ENCODE data around the gene FMN1. TPM values are rescaled to one million over a fixed set of nuclear protein-coding genes. Genes with fewer than 3 reads are reported as not detected.
A peak's percentile ranks its signal among the peaks of the same experiment; 100 is the strongest.

Gene FMN1
- total and polyA plus RNA-seq, 4 donors = 0.26 to 23.4 (median 9.8) TPM

GRCh38 chr15:32923176-32923575 is 271.3 kb downstream of the FMN1 start:
- Histone ChIP-seq H3K27me3 (ENCODE audit: control insufficient read depth in 1 of 2, insufficient read depth in 2 of 2, low read length in 1 of 2) (no peaks in the 10 kb centered on the region), H3K4me3 (ENCODE audit: low read length in 2 of 2) (no peak overlapping the region), H3K4me1 (ENCODE audit: control insufficient read depth in 1 of 2, insufficient read depth in 2 of 2, low read length in 2 of 2) (peaks cover 3 to 9% of the 10 kb centered on the region in 2 donors), H3K36me3 (ENCODE audit: control insufficient read depth in 1 of 2, insufficient read depth in 2 of 2, low read length in 1 of 2) (no peaks in the 10 kb centered on the region), H3K27ac (ENCODE audit: low read depth in 1 of 2, low read length in 2 of 2) (no peak overlapping the region), H3K9me3 (ENCODE audit: control insufficient read depth, low read length) (no peaks in the 10 kb centered on the region)
- DNase-seq = no peak
- intact Hi-C loops (cut with DNase I) = no loop called here
- WGBS, 2 donors = 78 to 81% methylated on average over 5 of the region's 5 CpGs
- ATAC-seq (ENCODE audit: low FRiP score) = no peak

DNA sequence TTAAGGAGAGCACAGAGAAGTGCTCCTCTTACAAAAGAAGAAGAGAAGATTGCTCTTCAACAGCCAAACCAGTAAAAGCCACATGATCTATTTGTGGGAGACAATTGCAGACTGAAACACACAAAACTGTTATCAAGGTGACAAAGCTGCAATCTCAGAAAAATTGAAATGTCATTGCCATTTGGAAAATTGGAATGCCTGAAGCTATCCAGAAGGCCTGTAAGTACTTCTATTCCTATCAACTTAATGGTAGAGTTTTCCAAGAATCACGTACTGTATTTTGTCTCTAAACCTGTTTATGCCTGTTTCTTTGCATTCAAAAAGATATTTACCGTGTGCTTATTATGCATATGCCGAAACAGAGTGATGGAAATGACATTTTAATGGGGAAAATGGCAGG is 272.0 kb downstream of the FMN1 start:
- H3K36me3 ChIP-seq (ENCODE audit: control insufficient read depth in 1 of 2, insufficient read depth in 2 of 2, low read length in 1 of 2) = no peaks in the 10 kb centered on the region
- no peaks in the 10 kb centered on the region for H3K9me3 ChIP-seq (ENCODE audit: control insufficient read depth, low read length)
- no peaks in the 10 kb centered on the region for H3K27me3 ChIP-seq (ENCODE audit: control insufficient read depth in 1 of 2, insufficient read depth in 2 of 2, low read length in 1 of 2)
- no peak overlapping the region for H3K4me3 ChIP-seq (ENCODE audit: low read length in 2 of 2)
- intact Hi-C loops (cut with DNase I) = no loop called here
- peaks cover 3 to 9% of the 10 kb centered on the region in 2 donors for H3K4me1 ChIP-seq (ENCODE audit: control insufficient read depth in 1 of 2, insufficient read depth in 2 of 2, low read length in 2 of 2)
- H3K27ac ChIP-seq (ENCODE audit: low read depth in 1 of 2, low read length in 2 of 2) = no peak overlapping the region
- ATAC-seq (ENCODE audit: low FRiP score) (no peak), DNase-seq (no peak)
- WGBS, 2 donors = 64 to 79% methylated on average over 3 of the region's 3 CpGs

DNA sequence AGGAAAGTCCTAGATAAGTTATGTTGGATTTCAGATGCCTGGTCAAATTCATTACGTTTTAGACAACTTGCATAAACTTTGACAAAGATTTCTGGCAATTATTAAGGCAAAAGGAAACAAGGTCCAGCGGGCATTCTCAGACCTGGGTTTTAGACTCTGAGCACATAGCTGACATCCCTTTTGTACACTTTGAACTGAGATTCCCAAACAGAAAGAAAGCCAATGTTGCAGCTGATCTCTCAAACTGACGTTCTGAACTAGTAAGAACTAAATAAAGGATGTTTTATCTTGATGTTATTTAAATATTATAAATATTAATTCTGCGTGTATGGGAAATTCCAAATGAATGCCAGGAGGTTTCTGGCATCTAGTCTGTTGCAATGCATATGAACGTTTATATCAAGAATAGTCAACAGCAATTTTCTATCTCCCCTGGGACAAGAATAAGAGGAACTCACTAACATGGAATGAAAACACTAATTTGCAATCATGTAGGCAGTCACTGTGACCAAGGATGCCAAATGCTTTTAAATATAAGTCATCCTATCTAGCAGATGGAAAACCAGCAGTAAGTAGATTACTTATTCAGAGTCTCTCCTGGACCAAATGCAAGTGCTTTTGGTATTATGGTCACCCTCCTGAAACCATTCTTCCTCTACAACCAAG is 274.6 kb downstream of the FMN1 start:
- H3K9me3 ChIP-seq (ENCODE audit: control insufficient read depth, low read length) = no peaks in the 10 kb centered on the region
- H3K27me3 ChIP-seq (ENCODE audit: control insufficient read depth in 1 of 2, insufficient read depth in 2 of 2, low read length in 1 of 2) = no peaks in the 10 kb centered on the region
- H3K27ac ChIP-seq (ENCODE audit: low read depth in 1 of 2, low read length in 2 of 2) = no peak overlapping the region
- WGBS, 2 donors = 5 to 6% methylated on average over 5 of the region's 5 CpGs
- ATAC-seq (ENCODE audit: low FRiP score) (no peak), DNase-seq (no peak)
- intact Hi-C loops (cut with DNase I) = no loop called here
- H3K4me3 ChIP-seq (ENCODE audit: low read length in 2 of 2) = no peak overlapping the region
- H3K4me1 ChIP-seq (ENCODE audit: control insufficient read depth in 1 of 2, insufficient read depth in 2 of 2, low read length in 2 of 2) = peaks cover 3 to 9% of the 10 kb centered on the region in 2 donors
- H3K36me3 ChIP-seq (ENCODE audit: control insufficient read depth in 1 of 2, insufficient read depth in 2 of 2, low read length in 1 of 2) = no peaks in the 10 kb centered on the region

GRCh38 chr15:32918547-32918946 is 276.0 kb downstream of the FMN1 start:
- Histone ChIP-seq H3K4me1 (ENCODE audit: control insufficient read depth in 1 of 2, insufficient read depth in 2 of 2, low read length in 2 of 2) (peaks cover 3 to 9% of the 10 kb centered on the region in 2 donors), H3K9me3 (ENCODE audit: control insufficient read depth, low read length) (no peaks in the 10 kb centered on the region), H3K27me3 (ENCODE audit: control insufficient read depth in 1 of 2, insufficient read depth in 2 of 2, low read length in 1 of 2) (no peaks in the 10 kb centered on the region), H3K4me3 (ENCODE audit: low read length in 2 of 2) (no peak overlapping the region), H3K36me3 (ENCODE audit: control insufficient read depth in 1 of 2, insufficient read depth in 2 of 2, low read length in 1 of 2) (no peaks in the 10 kb centered on the region), H3K27ac (ENCODE audit: low read depth in 1 of 2, low read length in 2 of 2) (no peak overlapping the region)
- intact Hi-C loops (cut with DNase I) = no loop called here
- no peak for ATAC-seq (ENCODE audit: low FRiP score)
- WGBS, 2 donors = 59 to 72% methylated on average over 4 of the region's 4 CpGs
- no peak for DNase-seq

- H3K9me3 ChIP-seq (ENCODE audit: control insufficient read depth, low read length) = no peaks in the 10 kb centered on the region
- no peaks in the 10 kb centered on the region for H3K27me3 ChIP-seq (ENCODE audit: control insufficient read depth in 1 of 2, insufficient read depth in 2 of 2, low read length in 1 of 2)
- no peak overlapping the region for H3K27ac ChIP-seq (ENCODE audit: low read depth in 1 of 2, low read length in 2 of 2)
- DNase-seq (no peak), ATAC-seq (ENCODE audit: low FRiP score) (no peak)
- 83 to 89% methylated on average over 3 of the region's 3 CpGs for WGBS, 2 donors
- no peaks in the 10 kb centered on the region for H3K4me1 ChIP-seq (ENCODE audit: control insufficient read depth in 1 of 2, insufficient read depth in 2 of 2, low read length in 2 of 2)
- no peak overlapping the region for H3K4me3 ChIP-seq (ENCODE audit: low read length in 2 of 2)
- intact Hi-C loops (cut with DNase I) = no loop called here
- no peaks in the 10 kb centered on the region for H3K36me3 ChIP-seq (ENCODE audit: control insufficient read depth in 1 of 2, insufficient read depth in 2 of 2, low read length in 1 of 2)
Observed at GRCh38 chr15:32910839-32911238, 283.7 kb downstream of the FMN1 start.

- Histone ChIP-seq H3K36me3 (ENCODE audit: control insufficient read depth in 1 of 2, insufficient read depth in 2 of 2, low read length in 1 of 2) (no peaks in the 10 kb centered on the region), H3K9me3 (ENCODE audit: control insufficient read depth, low read length) (no peaks in the 10 kb centered on the region), H3K4me1 (ENCODE audit: control insufficient read depth in 1 of 2, insufficient read depth in 2 of 2, low read length in 2 of 2) (no peaks in the 10 kb centered on the region), H3K27me3 (ENCODE audit: control insufficient read depth in 1 of 2, insufficient read depth in 2 of 2, low read length in 1 of 2) (no peaks in the 10 kb centered on the region), H3K27ac (ENCODE audit: low read depth in 1 of 2, low read length in 2 of 2) (no peak overlapping the region), H3K4me3 (ENCODE audit: low read length in 2 of 2) (no peak overlapping the region)
- intact Hi-C loops (cut with DNase I) = no loop called here
- ATAC-seq (ENCODE audit: low FRiP score) (no peak), DNase-seq (no peak)
- WGBS, 2 donors = 70 to 73% methylated on average over 2 of the region's 2 CpGs
Observed at GRCh38 chr15:32909431-32909830, 285.1 kb downstream of the FMN1 start.

DNA sequence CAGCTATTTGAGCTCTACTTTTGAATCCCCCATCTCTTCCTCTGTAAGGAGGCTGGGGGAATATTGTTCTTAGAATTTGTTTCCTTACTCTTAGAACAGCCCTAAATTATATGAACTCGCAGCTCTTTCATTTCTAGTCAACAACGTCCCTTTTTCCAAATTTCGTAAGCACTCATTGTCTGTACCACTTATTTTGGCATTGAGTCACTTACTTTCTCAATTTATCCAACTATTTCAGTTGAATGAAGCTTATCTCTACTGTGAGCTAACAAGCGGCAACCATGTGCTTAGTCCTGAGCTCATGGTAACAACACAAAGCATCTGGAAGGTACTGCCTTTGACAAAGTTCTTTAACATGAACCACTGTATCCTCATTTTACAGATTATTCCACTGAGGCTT is 285.6 kb downstream of the FMN1 start:
- peak; percentile 42 for ATAC-seq (ENCODE audit: low FRiP score)
- Histone ChIP-seq H3K27me3 (ENCODE audit: control insufficient read depth in 1 of 2, insufficient read depth in 2 of 2, low read length in 1 of 2) (no peaks in the 10 kb centered on the region), H3K36me3 (ENCODE audit: control insufficient read depth in 1 of 2, insufficient read depth in 2 of 2, low read length in 1 of 2) (no peaks in the 10 kb centered on the region), H3K9me3 (ENCODE audit: control insufficient read depth, low read length) (no peaks in the 10 kb centered on the region), H3K4me3 (ENCODE audit: low read length in 2 of 2) (no peak overlapping the region), H3K4me1 (ENCODE audit: control insufficient read depth in 1 of 2, insufficient read depth in 2 of 2, low read length in 2 of 2) (no peaks in the 10 kb centered on the region), H3K27ac (ENCODE audit: low read depth in 1 of 2, low read length in 2 of 2) (no peak overlapping the region)
- DNase-seq = no peak
- 88 to 93% methylated on average over 4 of the region's 4 CpGs for WGBS, 2 donors
- intact Hi-C loops (cut with DNase I) = no loop called here

GRCh38 chr15:32908135-32908801 is 286.2 kb downstream of the FMN1 start:
- H3K27me3 ChIP-seq (ENCODE audit: control insufficient read depth in 1 of 2, insufficient read depth in 2 of 2, low read length in 1 of 2) = no peaks in the 10 kb centered on the region
- no peaks in the 10 kb centered on the region for H3K9me3 ChIP-seq (ENCODE audit: control insufficient read depth, low read length)
- DNase-seq = no peak
- no peak for ATAC-seq (ENCODE audit: low FRiP score)
- H3K27ac ChIP-seq (ENCODE audit: low read depth in 1 of 2, low read length in 2 of 2) = no peak overlapping the region
- WGBS, 2 donors = 68 to 75% methylated on average over 5 of the region's 5 CpGs
- no peaks in the 10 kb centered on the region for H3K36me3 ChIP-seq (ENCODE audit: control insufficient read depth in 1 of 2, insufficient read depth in 2 of 2, low read length in 1 of 2)
- H3K4me1 ChIP-seq (ENCODE audit: control insufficient read depth in 1 of 2, insufficient read depth in 2 of 2, low read length in 2 of 2) = no peaks in the 10 kb centered on the region
- intact Hi-C loops (cut with DNase I) = no loop called here
- H3K4me3 ChIP-seq (ENCODE audit: low read length in 2 of 2) = no peak overlapping the region

GRCh38 chr15:32905481-32905880 is 289.0 kb downstream of the FMN1 start:
- no peak for DNase-seq
- H3K4me1 ChIP-seq (ENCODE audit: control insufficient read depth in 1 of 2, insufficient read depth in 2 of 2, low read length in 2 of 2) = no peaks in the 10 kb centered on the region
- no peaks in the 10 kb centered on the region for H3K9me3 ChIP-seq (ENCODE audit: control insufficient read depth, low read length)
- H3K36me3 ChIP-seq (ENCODE audit: control insufficient read depth in 1 of 2, insufficient read depth in 2 of 2, low read length in 1 of 2) = no peaks in the 10 kb centered on the region
- no peak overlapping the region for H3K4me3 ChIP-seq (ENCODE audit: low read length in 2 of 2)
- ATAC-seq (ENCODE audit: low FRiP score) = no peak
- intact Hi-C loops (cut with DNase I) = no loop called here
- H3K27ac ChIP-seq (ENCODE audit: low read depth in 1 of 2, low read length in 2 of 2) = no peak overlapping the region
- WGBS, 2 donors = 44 to 59% methylated on average over 4 of the region's 4 CpGs
- no peaks in the 10 kb centered on the region for H3K27me3 ChIP-seq (ENCODE audit: control insufficient read depth in 1 of 2, insufficient read depth in 2 of 2, low read length in 1 of 2)

All from aorta (tissue), 5 donors.